HCT116 (cell line): ENCODE data around the gene MEIS2.

Experiments
- EZH2 ChIP-seq: fragments of 200-600 bp; sonication (generic); IDR thresholded peaks from 2 replicates; pipeline ENCODE4 v1.6.1; 2017; ENCODE audit warnings: antibody characterized with exemption, mixed run types
- EZH2phosphoT487 ChIP-seq: fragments of 200-600 bp; IDR thresholded peaks from 2 replicates; pipeline ENCODE4 v1.6.1; 2018; ENCODE audit warnings: antibody characterized with exemption, borderline replicate concordance
- POLR2A ChIP-seq: IDR thresholded peaks from 2 replicates; pipeline ENCODE4 v1.7.0; 2011; ENCODE audit warnings: borderline replicate concordance; ENCODE audit not compliant: insufficient read depth, insufficient read length; ENCODE audit errors: extremely low read depth
- POLR2AphosphoS5 ChIP-seq: IDR thresholded peaks from 2 replicates; pipeline ENCODE4 v1.6.1; 2011; ENCODE audit warnings: mild to moderate bottlenecking, low read depth, low read length, moderate library complexity
- SIN3A ChIP-seq: IDR thresholded peaks from 2 replicates; pipeline ENCODE4 v1.6.1; 2012; ENCODE audit warnings: low read depth
- SP1 ChIP-seq: IDR thresholded peaks from 2 replicates; pipeline ENCODE4 v1.6.1; 2012; ENCODE audit warnings: low read depth
- TF ChIP-seq, protein P1 (sequence below), 3 experiments: fragments of 200-600 bp in 1 of 3; sonication (generic) in 1 of 3; IDR thresholded peaks in 2 of 3; conservative IDR thresholded peaks in 1 of 3; 2 replicates each; pipeline ENCODE4 v1.5.1; 2012 to 2017; ENCODE audit warnings: low read depth in 2 of 3, low read length in 2 of 3, antibody characterized with exemption in 1 of 3, borderline replicate concordance in 1 of 3, control low read depth in 1 of 3, mild to moderate bottlenecking in 1 of 3, mixed read lengths in 1 of 3, mixed run types in 1 of 3, moderate library complexity in 1 of 3; ENCODE audit not compliant: insufficient read depth in 1 of 3
- TF ChIP-seq, protein P2 (sequence below): IDR thresholded peaks from 2 replicates; pipeline ENCODE4 v1.6.1; 2012; ENCODE audit warnings: low read depth

DNA sequence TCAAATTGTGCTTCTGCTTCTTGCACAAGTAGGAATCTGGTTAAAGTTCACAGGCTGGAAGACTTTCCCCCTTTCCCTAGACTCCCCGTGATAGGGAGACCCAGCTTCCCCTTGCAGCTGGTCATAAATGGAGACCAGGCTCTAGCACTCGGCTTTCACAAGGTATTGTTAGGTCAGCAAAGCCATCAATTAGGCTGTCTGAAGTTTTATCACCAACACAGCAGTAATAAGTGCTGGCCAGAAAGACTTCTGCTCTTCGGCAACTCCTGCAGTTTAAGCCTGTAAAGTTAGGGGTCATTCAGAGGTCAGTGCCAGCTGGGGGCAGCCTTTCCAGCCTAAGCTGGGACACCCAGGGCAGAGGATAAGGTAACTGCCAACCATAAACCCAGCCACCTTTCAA lies 203.4 kb downstream of the MEIS2 start:
- TF ChIP-seq, protein P1, sequence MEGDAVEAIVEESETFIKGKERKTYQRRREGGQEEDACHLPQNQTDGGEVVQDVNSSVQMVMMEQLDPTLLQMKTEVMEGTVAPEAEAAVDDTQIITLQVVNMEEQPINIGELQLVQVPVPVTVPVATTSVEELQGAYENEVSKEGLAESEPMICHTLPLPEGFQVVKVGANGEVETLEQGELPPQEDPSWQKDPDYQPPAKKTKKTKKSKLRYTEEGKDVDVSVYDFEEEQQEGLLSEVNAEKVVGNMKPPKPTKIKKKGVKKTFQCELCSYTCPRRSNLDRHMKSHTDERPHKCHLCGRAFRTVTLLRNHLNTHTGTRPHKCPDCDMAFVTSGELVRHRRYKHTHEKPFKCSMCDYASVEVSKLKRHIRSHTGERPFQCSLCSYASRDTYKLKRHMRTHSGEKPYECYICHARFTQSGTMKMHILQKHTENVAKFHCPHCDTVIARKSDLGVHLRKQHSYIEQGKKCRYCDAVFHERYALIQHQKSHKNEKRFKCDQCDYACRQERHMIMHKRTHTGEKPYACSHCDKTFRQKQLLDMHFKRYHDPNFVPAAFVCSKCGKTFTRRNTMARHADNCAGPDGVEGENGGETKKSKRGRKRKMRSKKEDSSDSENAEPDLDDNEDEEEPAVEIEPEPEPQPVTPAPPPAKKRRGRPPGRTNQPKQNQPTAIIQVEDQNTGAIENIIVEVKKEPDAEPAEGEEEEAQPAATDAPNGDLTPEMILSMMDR (IDR thresholded peaks at IDR 0.05 in 2 of 3, conservative IDR thresholded peaks at IDR 0.05 in 1 of 3; ENCODE audit: borderline replicate concordance in 1 of 3, insufficient read depth in 1 of 3, low read depth in 2 of 3, low read length in 2 of 3) = no peak
- TF ChIP-seq, protein P2, sequence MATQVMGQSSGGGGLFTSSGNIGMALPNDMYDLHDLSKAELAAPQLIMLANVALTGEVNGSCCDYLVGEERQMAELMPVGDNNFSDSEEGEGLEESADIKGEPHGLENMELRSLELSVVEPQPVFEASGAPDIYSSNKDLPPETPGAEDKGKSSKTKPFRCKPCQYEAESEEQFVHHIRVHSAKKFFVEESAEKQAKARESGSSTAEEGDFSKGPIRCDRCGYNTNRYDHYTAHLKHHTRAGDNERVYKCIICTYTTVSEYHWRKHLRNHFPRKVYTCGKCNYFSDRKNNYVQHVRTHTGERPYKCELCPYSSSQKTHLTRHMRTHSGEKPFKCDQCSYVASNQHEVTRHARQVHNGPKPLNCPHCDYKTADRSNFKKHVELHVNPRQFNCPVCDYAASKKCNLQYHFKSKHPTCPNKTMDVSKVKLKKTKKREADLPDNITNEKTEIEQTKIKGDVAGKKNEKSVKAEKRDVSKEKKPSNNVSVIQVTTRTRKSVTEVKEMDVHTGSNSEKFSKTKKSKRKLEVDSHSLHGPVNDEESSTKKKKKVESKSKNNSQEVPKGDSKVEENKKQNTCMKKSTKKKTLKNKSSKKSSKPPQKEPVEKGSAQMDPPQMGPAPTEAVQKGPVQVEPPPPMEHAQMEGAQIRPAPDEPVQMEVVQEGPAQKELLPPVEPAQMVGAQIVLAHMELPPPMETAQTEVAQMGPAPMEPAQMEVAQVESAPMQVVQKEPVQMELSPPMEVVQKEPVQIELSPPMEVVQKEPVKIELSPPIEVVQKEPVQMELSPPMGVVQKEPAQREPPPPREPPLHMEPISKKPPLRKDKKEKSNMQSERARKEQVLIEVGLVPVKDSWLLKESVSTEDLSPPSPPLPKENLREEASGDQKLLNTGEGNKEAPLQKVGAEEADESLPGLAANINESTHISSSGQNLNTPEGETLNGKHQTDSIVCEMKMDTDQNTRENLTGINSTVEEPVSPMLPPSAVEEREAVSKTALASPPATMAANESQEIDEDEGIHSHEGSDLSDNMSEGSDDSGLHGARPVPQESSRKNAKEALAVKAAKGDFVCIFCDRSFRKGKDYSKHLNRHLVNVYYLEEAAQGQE = no peak
- TF ChIP-seq POLR2AphosphoS5 = no peak
- no peak for TF ChIP-seq EZH2
- TF ChIP-seq POLR2A = no peak
- no peak for TF ChIP-seq EZH2phosphoT487
- TF ChIP-seq SP1 = no peak
- no peak for TF ChIP-seq SIN3A
